ENCODE data around the gene CABCOCO1.

Gene CABCOCO1

GRCh38 chr10:61814160-61814559 is 151.4 kb downstream of the CABCOCO1 start:
- no peak for DNase-seq (ENCODE audit: low read depth in 2 of 2)

- no peak for DNase-seq (ENCODE audit: low read depth in 2 of 2)
Measured at GRCh38 chr10:61815496-61815895, 152.8 kb downstream of the CABCOCO1 start.
